ENCODE results near the gene WDR41.
"Not testable (repeated sequence)": the region's sequence is repeated elsewhere in the genome, so short reads cannot be mapped to it uniquely, and the experiment has no call there.

WDR41 gene

GRCh38 chr5:77491783-77492652 is at the start of gene WDR41:
Gene WDR41, minus strand, starts transcription at chr5:77492316. Its CDS starts 96 bp downstream, at chr5:77492220.
- TF ChIP-seq ZFX (IDR thresholded peaks at IDR 0.05) (peak; percentile 57), CTCF (conservative IDR thresholded peaks at IDR 0.05) (peak; percentile 99)
- peak within 1 kb of the TSS; percentile 94 for H3K27ac ChIP-seq

GRCh38 chr5:77531297-77531696 is 39.2 kb upstream of the WDR41 start:
- no peak for TF ChIP-seq ZFX (IDR thresholded peaks at IDR 0.05)
- no peak for TF ChIP-seq CTCF (conservative IDR thresholded peaks at IDR 0.05)

GRCh38 chr5:77518304-77518703 is 26.2 kb upstream of the WDR41 start:
- H3K27ac ChIP-seq = no peak overlapping the region
- no peak for TF ChIP-seq ZFX (IDR thresholded peaks at IDR 0.05)
- TF ChIP-seq CTCF (conservative IDR thresholded peaks at IDR 0.05) = peak; percentile 70

More at GRCh38 chr5:77531297-77531696, 39.2 kb upstream of the WDR41 start:
- H3K27ac ChIP-seq = no peak overlapping the region

- H3K27ac ChIP-seq = no peak overlapping the region
Measured at GRCh38 chr5:77514457-77514856, 22.3 kb upstream of the WDR41 start.

GRCh38 chr5:77513321-77513720 is 21.2 kb upstream of the WDR41 start:
- no peak overlapping the region for H3K27ac ChIP-seq
- no peak for TF ChIP-seq CTCF (conservative IDR thresholded peaks at IDR 0.05)
- TF ChIP-seq ZFX (IDR thresholded peaks at IDR 0.05) = no peak

More at GRCh38 chr5:77514457-77514856, 22.3 kb upstream of the WDR41 start:
- no peak for TF ChIP-seq CTCF (conservative IDR thresholded peaks at IDR 0.05)
- TF ChIP-seq ZFX (IDR thresholded peaks at IDR 0.05) = no peak

GRCh38 chr5:77501132-77501531 is 9.0 kb upstream of the WDR41 start:
- H3K27ac ChIP-seq = not testable (repeated sequence)

- no peak overlapping the region for H3K27ac ChIP-seq
- TF ChIP-seq CTCF (conservative IDR thresholded peaks at IDR 0.05) (no peak), ZFX (IDR thresholded peaks at IDR 0.05) (no peak)
Measured at GRCh38 chr5:77499973-77500372, 7.9 kb upstream of the WDR41 start.

GRCh38 chr5:77499441-77499840 is 7.3 kb upstream of the WDR41 start:
- no peak overlapping the region for H3K27ac ChIP-seq
- no peak for TF ChIP-seq CTCF (conservative IDR thresholded peaks at IDR 0.05)
- no peak for TF ChIP-seq ZFX (IDR thresholded peaks at IDR 0.05)
